Activated CD4-positive, alpha-beta T cell treated with anti-CD3 and anti-CD28 coated beads for 36 hours (primary cell): ENCODE data around the gene JAG1. TPM values are rescaled to one million over a fixed set of nuclear protein-coding genes. Genes with fewer than 3 reads are reported as not detected.

Experiments
- ATAC-seq: fragments of 200-7000 bp; cut with Tn5 transposase; one replicate; pipeline ENCODE4 v1.10.0; 2021; ENCODE audit warnings: mild to moderate bottlenecking, moderate library complexity
- CTCF ChIA-PET: fragments of 350-600 bp; sonication (Branson Sonifier 250); formaldehyde crosslinking; loops from one replicate; lab custom pipeline; 2021; ENCODE audit warnings: antibody characterized with exemption; lab: Charles Lee
- POLR2A ChIA-PET: fragments of 350-600 bp; sonication (Branson Sonifier 250); formaldehyde crosslinking; loops from one replicate; lab custom pipeline; 2021; ENCODE audit warnings: antibody characterized with exemption, inconsistent platforms; lab: Charles Lee
- DNase-seq: peaks from one replicate; pipeline ENCODE4 v3.0.0-alpha.2; 2020
- H3K27ac Mint-ChIP-seq: one replicate; pipeline ENCODE4 v1.8.0; 2021; ENCODE audit warnings: mixed read lengths
- H3K27me3 Mint-ChIP-seq: one replicate; pipeline ENCODE4 v1.8.0; 2021; ENCODE audit warnings: mixed read lengths
- H3K36me3 Mint-ChIP-seq: one replicate; pipeline ENCODE4 v1.8.0; 2021; ENCODE audit warnings: low read depth, mixed read lengths
- H3K4me1 Mint-ChIP-seq: one replicate; pipeline ENCODE4 v1.8.0; 2021; ENCODE audit warnings: mixed read lengths
- H3K4me3 Mint-ChIP-seq: one replicate; pipeline ENCODE4 v1.8.0; 2021; ENCODE audit warnings: mild to moderate bottlenecking, moderate library complexity, mixed read lengths
- H3K9me3 Mint-ChIP-seq: one replicate; pipeline ENCODE4 v1.8.0; 2021; ENCODE audit warnings: low read depth, mixed read lengths
- intact Hi-C, 2 experiments: fragments of 100-400 bp; cut with DNase I in 1 of 2; cut with micrococcal nuclease in 1 of 2; formaldehyde crosslinking; loops; one replicate each; pipeline versions ENCODE4 v1.14.2 to v1.15.1; 2022 to 2024; cut with DNase I, micrococcal nuclease
- total RNA-seq, 2 experiments: library from RNA; stranded (reverse); gene quantifications; one replicate each; pipeline ENCODE4 v1.2.3, GENCODE V29; 2021

JAG1 gene
- total RNA-seq, 2 experiments from 2014 or later, result 0.30 to 0.44 TPM

DNA sequence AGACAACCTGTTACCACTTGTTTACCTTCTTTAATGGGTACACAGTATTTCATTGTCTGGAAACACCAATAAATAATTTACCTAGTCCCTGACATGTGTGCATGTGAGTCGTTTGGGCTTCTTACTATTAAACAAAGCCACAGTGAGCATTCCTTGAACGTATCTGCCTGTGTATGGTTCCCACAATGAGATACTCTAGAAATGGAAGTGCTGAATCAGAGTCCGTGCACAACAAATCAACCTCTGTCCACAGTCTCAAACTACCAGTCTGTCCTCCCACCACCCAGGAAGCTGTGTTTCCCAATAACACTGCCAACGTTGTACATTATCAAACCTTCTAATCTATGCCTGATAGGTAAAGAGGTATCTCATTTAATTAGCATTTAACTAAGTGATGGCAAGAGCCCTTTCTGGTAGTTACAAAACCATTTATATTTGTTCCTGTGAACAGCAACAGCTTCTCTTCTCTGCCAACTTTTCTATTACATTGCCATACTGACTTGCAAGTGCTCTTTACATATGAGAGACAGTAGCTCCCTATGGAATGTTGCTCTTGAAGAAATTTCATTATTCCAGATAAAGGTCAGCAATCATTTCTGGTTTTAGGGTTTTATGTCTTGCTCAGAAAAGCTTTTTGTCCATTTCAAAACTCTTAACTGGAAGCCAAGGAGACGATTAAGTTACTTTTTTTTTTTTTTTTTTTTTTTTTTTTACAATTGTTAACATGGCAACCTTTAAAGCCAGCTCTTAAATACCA is 14.7 kb downstream of the JAG1 start:
- H3K27ac Mint-ChIP-seq, result no peak overlapping the region
- POLR2A ChIA-PET, result no interaction called here

DNA sequence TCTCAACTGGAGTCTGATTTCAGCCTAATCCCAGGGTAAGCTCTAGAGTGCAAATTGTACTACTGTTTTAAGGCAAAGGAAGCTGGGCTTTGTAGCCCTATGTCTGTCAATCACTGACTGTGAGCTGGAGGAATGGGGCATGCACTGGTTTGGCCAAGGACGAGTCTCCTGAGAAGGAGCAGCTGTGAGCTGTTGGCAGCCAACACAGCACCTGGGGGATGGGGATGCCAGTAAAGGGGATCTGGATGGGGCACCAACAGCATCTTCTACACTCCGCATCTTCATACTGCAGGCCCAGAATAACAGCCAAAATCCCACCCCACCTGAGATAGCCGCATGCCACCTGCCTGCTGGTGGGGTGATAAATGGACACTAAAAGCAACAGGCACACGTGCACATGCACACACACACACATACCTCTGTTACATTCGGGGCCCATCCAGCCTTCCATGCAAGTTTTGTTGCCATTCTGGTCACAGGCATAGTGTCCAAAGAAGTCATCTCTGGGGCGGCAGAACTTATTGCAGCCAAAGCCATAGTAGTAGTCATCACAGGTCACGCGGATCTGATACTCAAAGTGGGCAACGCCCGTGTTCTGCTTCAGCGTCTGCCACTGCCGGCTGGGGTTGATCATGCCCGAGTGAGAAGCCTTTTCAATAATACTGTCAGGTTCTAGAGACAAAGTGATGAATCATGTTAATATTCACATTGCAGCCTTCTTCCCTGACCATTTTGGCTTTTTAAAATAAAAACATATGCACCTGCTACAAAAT is 15.6 kb downstream of the JAG1 start:
- ChIA-PET POLR2A (no interaction called here), CTCF (no interaction called here)
- DNase-seq (no peak), ATAC-seq (no peak)
- Mint-ChIP-seq H3K4me3 (no peak overlapping the region), H3K27ac (no peak overlapping the region), H3K9me3 (no peaks in the 10 kb centered on the region), H3K4me1 (peaks cover 3% of the 10 kb centered on the region), H3K36me3 (no peaks in the 10 kb centered on the region), H3K27me3 (peaks cover 20% of the 10 kb centered on the region)
- intact Hi-C loops, result no loop called here

More for the DNA sequence above, 14.7 kb downstream of the JAG1 start:
- CTCF ChIA-PET, result interaction anchor here (0.9 kb wide), 1 partner anchor 88 kb away, joined by 3 read pairs; no protein-coding TSS in a partner anchor
- Mint-ChIP-seq H3K4me3 (no peak overlapping the region), H3K9me3 (no peaks in the 10 kb centered on the region), H3K27me3 (peaks cover 21% of the 10 kb centered on the region), H3K4me1 (no peaks in the 10 kb centered on the region), H3K36me3 (no peaks in the 10 kb centered on the region)
- no peak for ATAC-seq
- DNase-seq, result no peak
- intact Hi-C loops, result no loop called here

DNA sequence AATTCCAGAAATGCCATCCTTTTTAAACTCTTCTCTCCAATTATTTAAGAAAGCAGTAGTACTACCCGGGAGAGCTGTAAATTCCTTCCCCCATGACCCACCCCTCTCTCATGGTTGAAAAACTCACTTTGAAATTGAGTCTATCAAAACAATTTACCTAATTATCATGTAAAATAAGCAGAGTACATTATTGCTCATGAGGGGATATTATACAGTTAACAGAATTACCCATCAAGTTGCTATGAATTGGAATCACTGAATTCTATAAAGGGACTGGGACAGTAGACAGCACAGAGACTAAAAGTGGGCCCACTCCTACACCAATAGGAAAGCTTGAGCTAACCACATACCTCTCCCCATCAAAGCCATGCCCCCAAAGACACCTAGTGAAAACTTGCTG is 16.3 kb downstream of the JAG1 start:
- Mint-ChIP-seq H3K4me1 (peaks cover 3% of the 10 kb centered on the region), H3K27ac (no peak overlapping the region), H3K36me3 (no peaks in the 10 kb centered on the region), H3K4me3 (no peak overlapping the region), H3K27me3 (peaks cover 18% of the 10 kb centered on the region), H3K9me3 (no peaks in the 10 kb centered on the region)
- no peak for ATAC-seq
- no peak for DNase-seq
- CTCF ChIA-PET, result interaction anchor here (0.6 kb wide), 1 partner anchor 119 kb away, joined by 4 read pairs; no protein-coding TSS in a partner anchor
- intact Hi-C loops, result no loop called here
- POLR2A ChIA-PET, result no interaction called here

DNA sequence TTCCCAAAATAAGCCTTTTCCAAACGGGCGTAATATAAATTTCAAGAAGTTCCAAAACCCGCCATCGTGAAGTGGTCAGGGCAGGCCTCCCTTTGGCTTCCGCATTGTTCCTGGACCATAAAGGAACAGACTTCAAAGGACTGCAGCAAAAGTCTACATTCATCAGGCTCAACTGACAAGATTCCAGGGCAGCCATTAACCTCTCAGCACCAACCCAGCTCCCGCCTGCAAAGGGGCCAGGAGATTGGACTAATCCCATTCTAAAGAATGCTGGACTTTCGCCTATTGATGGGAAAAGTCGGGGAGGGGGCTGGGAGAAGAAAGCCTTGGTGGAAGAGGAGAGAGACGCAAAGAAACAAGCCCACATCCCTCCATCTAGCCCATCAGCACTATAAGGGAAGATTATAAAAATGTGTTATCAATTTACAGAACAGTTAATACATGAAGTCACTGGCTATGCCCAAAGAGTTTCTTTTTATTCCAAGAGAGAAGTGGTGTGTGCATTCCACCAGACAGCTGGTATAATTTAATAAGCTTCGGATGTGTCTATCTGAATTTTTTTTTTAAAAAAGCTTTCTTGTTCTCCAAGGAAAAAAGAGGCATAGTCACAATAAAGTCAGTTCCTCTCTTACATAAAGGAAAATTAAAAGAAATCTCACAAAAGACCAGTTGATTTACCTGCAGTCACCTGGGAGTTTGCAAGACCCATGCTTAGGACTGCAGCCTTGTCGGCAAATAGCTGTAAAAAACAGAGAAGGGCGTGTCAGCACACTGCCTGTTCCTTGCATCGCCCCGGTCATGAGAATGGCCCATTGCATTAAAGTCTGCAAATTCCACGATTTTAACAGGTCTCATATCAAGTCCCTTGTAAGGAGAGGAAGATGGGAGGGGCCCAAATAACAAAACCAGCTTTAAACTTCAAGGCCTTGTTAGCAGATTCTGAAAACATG is 17.8 kb downstream of the JAG1 start:
- Mint-ChIP-seq H3K36me3 (no peaks in the 10 kb centered on the region), H3K4me1 (peaks cover 3% of the 10 kb centered on the region), H3K4me3 (no peak overlapping the region), H3K27ac (no peak overlapping the region), H3K9me3 (no peaks in the 10 kb centered on the region), H3K27me3 (peaks cover 10% of the 10 kb centered on the region)
- CTCF ChIA-PET, result interaction anchor here (0.6 to 0.7 kb wide), 2 partner anchors 15 to 459 kb away, joined by 3 read pairs; no protein-coding TSS in a partner anchor
- POLR2A ChIA-PET, result no interaction called here
- ATAC-seq, result no peak
- intact Hi-C loops, result no loop called here
- no peak for DNase-seq

DNA sequence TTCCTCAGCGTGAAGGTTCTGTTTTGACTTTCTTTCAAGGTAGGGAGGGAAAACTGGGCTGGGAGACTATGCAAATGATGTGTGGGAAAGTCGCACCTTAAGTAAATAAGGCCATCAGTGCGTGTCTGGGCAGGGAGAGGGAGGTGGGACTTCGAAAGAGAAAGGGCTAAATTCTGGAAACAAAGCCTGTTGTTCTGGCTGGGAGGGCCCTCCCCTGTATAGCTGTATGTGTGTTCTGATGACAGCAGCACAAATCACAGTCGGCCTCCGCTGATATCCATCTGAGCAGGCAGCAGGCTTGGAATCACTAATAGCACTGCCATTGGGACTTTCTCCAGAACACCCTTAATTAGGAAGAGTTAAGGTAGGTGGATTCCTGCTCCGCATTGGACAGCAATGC is 19.2 kb downstream of the JAG1 start:
- no peaks in the 10 kb centered on the region for H3K36me3 Mint-ChIP-seq
- ATAC-seq, result no peak
- H3K4me3 Mint-ChIP-seq, result no peak overlapping the region
- ChIA-PET POLR2A (no interaction called here), CTCF (no interaction called here)
- no peak overlapping the region for H3K27ac Mint-ChIP-seq
- H3K9me3 Mint-ChIP-seq, result no peaks in the 10 kb centered on the region
- DNase-seq, result no peak
- intact Hi-C loops, result no loop called here
- H3K4me1 Mint-ChIP-seq, result peaks cover 3% of the 10 kb centered on the region
- peaks cover 8% of the 10 kb centered on the region for H3K27me3 Mint-ChIP-seq

DNA sequence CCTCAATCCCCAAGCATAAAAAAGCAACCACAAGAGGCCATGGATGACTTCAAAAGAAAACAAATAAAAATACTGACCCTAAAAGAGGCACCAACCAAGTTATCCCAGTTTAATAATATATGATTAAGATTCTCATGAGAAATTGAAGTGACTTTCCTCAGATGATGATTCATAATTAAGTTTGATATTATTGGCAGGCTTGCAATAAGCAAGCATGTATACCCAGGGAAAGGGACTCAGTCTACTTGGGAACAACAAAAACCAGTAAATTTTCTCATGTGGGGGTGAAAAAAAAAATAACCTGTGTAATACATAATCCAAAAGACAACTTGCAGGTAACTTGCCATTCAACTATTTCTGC is 19.6 kb downstream of the JAG1 start:
- Mint-ChIP-seq H3K36me3 (no peaks in the 10 kb centered on the region), H3K9me3 (no peaks in the 10 kb centered on the region), H3K27ac (no peak overlapping the region), H3K4me3 (no peak overlapping the region), H3K27me3 (peaks cover 8% of the 10 kb centered on the region), H3K4me1 (peaks cover 3% of the 10 kb centered on the region)
- ChIA-PET POLR2A (no interaction called here), CTCF (interaction anchor here (0.6 kb wide), 1 partner anchor 19 kb away, joined by 4 read pairs; no protein-coding TSS in a partner anchor)
- no peak for DNase-seq
- intact Hi-C loops, result no loop called here
- ATAC-seq, result no peak

DNA sequence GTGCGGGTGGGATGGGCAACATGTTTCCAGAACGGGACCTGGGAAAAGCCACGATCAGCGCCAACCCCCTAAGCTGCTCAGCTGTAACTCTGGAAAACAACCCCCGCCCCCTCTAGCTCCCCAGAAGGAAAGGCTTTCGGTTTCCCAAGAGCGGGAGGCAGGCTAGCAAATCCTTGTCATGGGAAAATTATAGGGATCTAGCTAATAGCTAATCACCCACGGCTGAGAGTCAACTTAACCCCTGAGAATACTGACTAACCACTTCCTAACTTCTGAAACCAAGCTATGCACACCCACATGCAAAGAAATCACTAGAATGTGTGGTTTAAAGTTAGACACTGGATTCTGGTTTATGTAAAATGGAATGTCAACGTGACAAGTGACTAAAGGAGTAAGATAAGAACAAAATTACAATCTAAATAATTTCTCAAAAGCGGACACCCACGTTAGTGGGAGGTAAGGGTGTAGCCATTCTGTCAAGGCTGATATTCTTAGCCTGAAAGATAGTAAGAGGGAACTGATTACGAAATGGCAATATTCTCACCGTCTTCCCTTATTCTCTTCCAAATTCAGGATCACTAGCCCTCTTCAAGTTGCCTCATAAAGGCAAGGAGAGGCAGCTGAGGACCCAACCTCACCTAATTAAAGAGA is 20.1 kb downstream of the JAG1 start:
- H3K4me1 Mint-ChIP-seq, result peaks cover 3% of the 10 kb centered on the region
- DNase-seq (no peak), ATAC-seq (no peak)
- ChIA-PET POLR2A (no interaction called here), CTCF (interaction anchor here (0.6 to 0.8 kb wide), 2 partner anchors 19 to 101 kb away, joined by 3 to 4 read pairs; no protein-coding TSS in a partner anchor)
- H3K27me3 Mint-ChIP-seq, result peaks cover 8% of the 10 kb centered on the region
- intact Hi-C loops, result no loop called here
- H3K27ac Mint-ChIP-seq, result no peak overlapping the region
- H3K36me3 Mint-ChIP-seq, result no peaks in the 10 kb centered on the region
- H3K4me3 Mint-ChIP-seq, result no peak overlapping the region
- H3K9me3 Mint-ChIP-seq, result no peaks in the 10 kb centered on the region

DNA sequence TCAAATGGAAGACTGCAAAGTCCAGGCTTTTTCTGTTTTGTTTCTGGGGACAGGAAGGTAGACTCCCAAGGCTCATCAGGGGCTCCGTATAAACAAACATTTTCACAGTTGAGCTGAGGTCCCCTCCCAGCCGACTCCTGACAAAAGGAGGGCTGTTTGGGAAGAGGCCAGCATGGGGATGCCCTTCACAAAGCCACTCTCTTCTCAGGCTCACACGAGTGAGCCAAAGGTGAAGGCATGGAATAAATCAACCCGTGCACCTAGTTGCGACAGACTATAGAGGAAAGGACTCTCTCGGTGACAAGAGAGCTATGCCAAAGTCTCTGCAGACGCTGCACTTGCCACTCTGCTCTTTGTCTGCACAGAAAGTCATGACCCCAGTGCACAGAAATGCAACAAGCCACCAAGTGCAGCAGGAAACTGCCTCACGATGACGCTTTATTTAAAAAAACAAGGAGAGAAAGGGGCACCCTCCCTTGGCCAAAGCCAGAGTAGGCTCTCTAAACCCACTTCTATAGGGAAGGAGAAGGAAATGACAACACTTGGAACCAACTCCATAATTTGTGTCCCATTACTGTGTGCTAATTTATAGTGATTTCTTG is 21.0 kb downstream of the JAG1 start:
- CTCF ChIA-PET, result no interaction called here
- DNase-seq, result no peak
- no peaks in the 10 kb centered on the region for H3K36me3 Mint-ChIP-seq
- ATAC-seq, result no peak
- no peaks in the 10 kb centered on the region for H3K9me3 Mint-ChIP-seq
- no peak overlapping the region for H3K27ac Mint-ChIP-seq
- no peak overlapping the region for H3K4me3 Mint-ChIP-seq
- peaks cover 3% of the 10 kb centered on the region for H3K4me1 Mint-ChIP-seq
- intact Hi-C loops, result no loop called here
- peaks cover 8% of the 10 kb centered on the region for H3K27me3 Mint-ChIP-seq
- POLR2A ChIA-PET, result no interaction called here

DNA sequence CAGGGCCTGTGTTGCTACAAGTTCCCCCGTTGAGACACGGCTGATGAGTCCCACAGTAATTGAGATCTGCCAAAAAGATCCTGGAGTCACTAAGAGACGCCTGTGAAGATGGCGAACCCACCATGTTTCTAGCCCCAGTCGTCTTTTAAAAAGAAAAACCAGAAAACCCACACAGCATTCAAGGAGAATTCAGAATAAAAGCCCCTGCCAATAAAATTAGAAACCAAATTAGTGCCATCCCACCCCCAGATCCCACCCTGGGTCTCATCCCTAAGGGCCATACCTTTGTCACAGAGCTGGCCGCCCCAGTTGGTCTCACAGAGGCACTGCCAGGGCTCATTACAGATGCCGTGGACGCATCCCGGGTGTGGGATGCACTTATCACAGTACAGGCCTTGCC is 21.6 kb downstream of the JAG1 start:
- CTCF ChIA-PET, result interaction anchor here (1.0 kb wide), 1 partner anchor 23 kb away, joined by 3 read pairs; no protein-coding TSS in a partner anchor
- Mint-ChIP-seq H3K36me3 (no peaks in the 10 kb centered on the region), H3K9me3 (no peaks in the 10 kb centered on the region), H3K27ac (no peak overlapping the region), H3K4me1 (peaks cover 3% of the 10 kb centered on the region), H3K4me3 (no peak overlapping the region), H3K27me3 (peaks cover 8% of the 10 kb centered on the region)
- intact Hi-C loops, result no loop called here
- POLR2A ChIA-PET, result no interaction called here
- ATAC-seq (no peak), DNase-seq (no peak)

DNA sequence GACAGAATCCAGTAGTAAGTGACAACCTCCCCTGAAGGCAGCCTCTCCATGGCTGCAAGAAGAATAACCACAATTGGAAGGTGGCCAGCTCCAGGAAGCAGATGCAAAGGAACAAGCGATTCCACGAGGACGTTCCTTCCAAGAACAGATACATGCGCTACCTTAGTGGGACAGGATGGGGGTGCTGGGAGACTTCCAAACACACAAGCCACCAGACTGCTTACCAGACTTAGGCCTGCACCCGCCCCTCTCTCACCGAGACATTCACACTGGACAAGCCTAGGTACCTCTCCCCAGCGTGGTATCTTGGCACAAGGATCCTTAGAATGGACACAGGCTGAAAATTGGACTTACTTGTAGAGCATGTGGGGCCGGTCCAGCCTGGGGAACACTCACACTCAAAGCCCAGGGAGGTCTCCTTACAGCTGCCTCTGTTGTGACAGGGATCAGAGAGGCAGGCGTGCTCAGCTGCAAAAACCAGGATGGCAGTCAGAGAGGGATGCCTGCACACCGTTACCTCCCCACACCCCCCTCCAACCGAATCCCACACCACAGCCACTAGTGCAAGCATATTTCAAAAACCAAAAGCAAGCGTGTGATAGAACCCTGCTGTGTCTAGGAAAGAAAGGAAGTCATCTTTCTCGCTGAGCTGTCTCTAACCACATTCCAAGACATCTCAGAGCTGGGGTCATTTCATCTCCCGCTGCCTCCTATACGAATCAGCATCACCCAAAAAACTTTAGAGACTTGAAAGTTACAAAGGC is 22.4 kb downstream of the JAG1 start:
- Mint-ChIP-seq H3K27ac (no peak overlapping the region), H3K27me3 (peaks cover 8% of the 10 kb centered on the region), H3K4me3 (no peak overlapping the region), H3K36me3 (no peaks in the 10 kb centered on the region), H3K9me3 (no peaks in the 10 kb centered on the region), H3K4me1 (peaks cover 3% of the 10 kb centered on the region)
- DNase-seq (no peak), ATAC-seq (no peak)
- intact Hi-C loops, result no loop called here
- POLR2A ChIA-PET, result no interaction called here
- CTCF ChIA-PET, result interaction anchor here (1.0 to 1.4 kb wide), 2 partner anchors 10 to 24 kb away, joined by 3 read pairs; no protein-coding TSS in a partner anchor
